SU-DHL-6 (cell line): ENCODE measurements around the gene HSD17B14.
A peak's percentile ranks its signal among the peaks of the same experiment; 100 is the strongest.
"Not testable (repeated sequence)": the region's sequence is repeated elsewhere in the genome, so short reads cannot be mapped to it uniquely, and the experiment has no call there.

Experiments
- H2AFZ ChIP-seq: fragments of 200-600 bp; sonication (generic); 2 replicates; pipeline ENCODE4 v1.6.1; 2014; ENCODE audit warnings: low read depth, mild to moderate bottlenecking, moderate library complexity, mixed read lengths, antibody characterized with exemption, low read length; ENCODE audit not compliant: severe bottlenecking
- H3F3A ChIP-seq: fragments of 200-600 bp; shearing (Covaris generic); 2 replicates; pipeline ENCODE4 v1.6.0; 2016; ENCODE audit warnings: antibody characterized with exemption, mild to moderate bottlenecking; ENCODE audit not compliant: insufficient read depth
- H3K27ac ChIP-seq: fragments of 200-600 bp; sonication (generic); 2 replicates; pipeline ENCODE4 v1.5.1; 2016; ENCODE audit warnings: low read depth, mild to moderate bottlenecking, low read length, moderate library complexity, mixed read lengths
- H3K27me3 ChIP-seq: fragments of 200-600 bp; sonication (generic), shearing (Covaris generic); 2 replicates; pipeline ENCODE4 v1.6.0; 2014; ENCODE audit warnings: mild to moderate bottlenecking, low read length
- H3K36me3 ChIP-seq: fragments of 200-600 bp; sonication (generic); 2 replicates; pipeline ENCODE4 v1.6.1; 2014; ENCODE audit warnings: mild to moderate bottlenecking, low read length, mixed read lengths
- H3K4me2 ChIP-seq: fragments of 300-600, 200-600 bp; shearing (Covaris generic), sonication (generic); 2 replicates; pipeline ENCODE4 v1.6.0; 2014; ENCODE audit warnings: low read length, low read depth, mild to moderate bottlenecking; ENCODE audit not compliant: poor library complexity, severe bottlenecking
- H3K4me3 ChIP-seq: fragments of 200-600 bp; sonication (generic); 2 replicates; pipeline ENCODE4 v1.5.1; 2014; ENCODE audit warnings: antibody characterized with exemption, low read length, mild to moderate bottlenecking, mixed read lengths; ENCODE audit not compliant: insufficient read depth, poor library complexity, severe bottlenecking
- H3K79me2 ChIP-seq: fragments of 200-600 bp; sonication (generic); 2 replicates; pipeline ENCODE4 v1.6.1; 2014; ENCODE audit warnings: mild to moderate bottlenecking, low read length, moderate library complexity; ENCODE audit not compliant: insufficient read depth
- H3K9ac ChIP-seq: fragments of 200-600 bp; sonication (generic); 2 replicates; pipeline ENCODE4 v1.7.0; 2014; ENCODE audit warnings: mild to moderate bottlenecking, low read length
- H3K9me2 ChIP-seq: fragments of 200-600 bp; sonication (generic); replicated peaks from 2 replicates; pipeline ENCODE4 v1.6.1; 2014; ENCODE audit warnings: low read length; ENCODE audit not compliant: insufficient read depth
- H3K9me3 ChIP-seq: fragments of 200-600 bp; sonication (generic); 2 replicates; pipeline ENCODE4 v1.6.1; 2014; ENCODE audit warnings: low read length, mixed read lengths; ENCODE audit not compliant: insufficient read depth
- H4K20me1 ChIP-seq: fragments of 200-600 bp; sonication (generic); 2 replicates; pipeline ENCODE4 v1.6.1; 2014; ENCODE audit warnings: low read depth, mild to moderate bottlenecking, antibody characterized with exemption, low read length, moderate library complexity, mixed read lengths
- EZH2phosphoT487 ChIP-seq: fragments of 200-600 bp; sonication (generic), shearing (Covaris generic); conservative IDR thresholded peaks from 2 replicates; pipeline ENCODE4 v1.6.1; 2018; ENCODE audit warnings: mild to moderate bottlenecking, antibody characterized with exemption, low read length, moderate library complexity, mixed read lengths
- TF ChIP-seq, protein P1 (sequence below): fragments of 200-600 bp; sonication (generic); IDR thresholded peaks from one replicate; pipeline ENCODE4 v1.5.1; 2017; ENCODE audit warnings: antibody characterized with exemption, mild to moderate bottlenecking, low read length, moderate library complexity; ENCODE audit not compliant: insufficient read depth, poor library complexity, severe bottlenecking

HSD17B14 gene

DNA sequence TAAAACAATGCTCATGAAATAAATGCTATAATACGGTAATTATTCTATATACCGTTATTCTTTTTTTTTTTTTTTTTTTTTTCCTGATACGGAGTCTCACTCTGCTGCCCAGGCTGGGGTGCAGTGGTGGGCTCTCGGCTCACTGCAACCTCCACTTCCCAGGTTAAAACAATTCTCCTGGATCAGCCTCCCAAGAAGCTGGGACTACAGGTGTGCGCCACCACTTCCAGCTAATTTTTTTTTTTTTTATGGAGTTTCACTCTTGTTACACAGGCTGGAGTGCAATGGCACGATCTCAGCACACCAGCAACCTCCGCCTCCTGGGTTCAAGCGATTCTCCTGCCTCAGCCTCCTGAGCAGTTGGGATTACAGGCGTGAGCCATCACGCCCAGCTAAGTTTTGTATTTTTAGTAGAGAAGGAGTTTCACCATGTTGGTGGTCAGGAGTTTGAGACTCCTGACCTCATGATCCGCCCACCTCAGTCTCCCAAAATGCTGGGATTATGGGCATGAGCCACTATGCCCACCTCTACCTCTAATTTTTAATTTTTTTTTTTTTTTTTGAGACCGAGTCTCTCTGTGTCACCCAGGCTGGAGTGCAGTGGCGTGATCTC is 42.8 kb upstream of the HSD17B14 start:
- no peak overlapping the region for H2AFZ ChIP-seq
- H3K4me3 ChIP-seq, result no peak overlapping the region
- H3K9ac ChIP-seq, result no peak overlapping the region
- peaks cover 10% of the 10 kb centered on the region; the same call in 1 of the 2 replicates for H3K9me3 ChIP-seq
- H3K4me2 ChIP-seq, result no peak overlapping the region
- TF ChIP-seq EZH2phosphoT487, result no peak
- TF ChIP-seq, protein P1, sequence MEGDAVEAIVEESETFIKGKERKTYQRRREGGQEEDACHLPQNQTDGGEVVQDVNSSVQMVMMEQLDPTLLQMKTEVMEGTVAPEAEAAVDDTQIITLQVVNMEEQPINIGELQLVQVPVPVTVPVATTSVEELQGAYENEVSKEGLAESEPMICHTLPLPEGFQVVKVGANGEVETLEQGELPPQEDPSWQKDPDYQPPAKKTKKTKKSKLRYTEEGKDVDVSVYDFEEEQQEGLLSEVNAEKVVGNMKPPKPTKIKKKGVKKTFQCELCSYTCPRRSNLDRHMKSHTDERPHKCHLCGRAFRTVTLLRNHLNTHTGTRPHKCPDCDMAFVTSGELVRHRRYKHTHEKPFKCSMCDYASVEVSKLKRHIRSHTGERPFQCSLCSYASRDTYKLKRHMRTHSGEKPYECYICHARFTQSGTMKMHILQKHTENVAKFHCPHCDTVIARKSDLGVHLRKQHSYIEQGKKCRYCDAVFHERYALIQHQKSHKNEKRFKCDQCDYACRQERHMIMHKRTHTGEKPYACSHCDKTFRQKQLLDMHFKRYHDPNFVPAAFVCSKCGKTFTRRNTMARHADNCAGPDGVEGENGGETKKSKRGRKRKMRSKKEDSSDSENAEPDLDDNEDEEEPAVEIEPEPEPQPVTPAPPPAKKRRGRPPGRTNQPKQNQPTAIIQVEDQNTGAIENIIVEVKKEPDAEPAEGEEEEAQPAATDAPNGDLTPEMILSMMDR, result no peak
- no peaks in the 10 kb centered on the region for H3K27me3 ChIP-seq
- no peaks in the 10 kb centered on the region for H4K20me1 ChIP-seq
- H3K79me2 ChIP-seq, result peaks cover 6% of the 10 kb centered on the region; the same call in 1 of the 2 replicates
- H3K9me2 ChIP-seq, result no peaks in the 10 kb centered on the region
- H3K36me3 ChIP-seq, result peaks cover 4% of the 10 kb centered on the region; the same call in 1 of the 2 replicates
- peaks cover 70% of the 10 kb centered on the region for H3F3A ChIP-seq
- peak overlapping the region; percentile 97 for H3K27ac ChIP-seq

DNA sequence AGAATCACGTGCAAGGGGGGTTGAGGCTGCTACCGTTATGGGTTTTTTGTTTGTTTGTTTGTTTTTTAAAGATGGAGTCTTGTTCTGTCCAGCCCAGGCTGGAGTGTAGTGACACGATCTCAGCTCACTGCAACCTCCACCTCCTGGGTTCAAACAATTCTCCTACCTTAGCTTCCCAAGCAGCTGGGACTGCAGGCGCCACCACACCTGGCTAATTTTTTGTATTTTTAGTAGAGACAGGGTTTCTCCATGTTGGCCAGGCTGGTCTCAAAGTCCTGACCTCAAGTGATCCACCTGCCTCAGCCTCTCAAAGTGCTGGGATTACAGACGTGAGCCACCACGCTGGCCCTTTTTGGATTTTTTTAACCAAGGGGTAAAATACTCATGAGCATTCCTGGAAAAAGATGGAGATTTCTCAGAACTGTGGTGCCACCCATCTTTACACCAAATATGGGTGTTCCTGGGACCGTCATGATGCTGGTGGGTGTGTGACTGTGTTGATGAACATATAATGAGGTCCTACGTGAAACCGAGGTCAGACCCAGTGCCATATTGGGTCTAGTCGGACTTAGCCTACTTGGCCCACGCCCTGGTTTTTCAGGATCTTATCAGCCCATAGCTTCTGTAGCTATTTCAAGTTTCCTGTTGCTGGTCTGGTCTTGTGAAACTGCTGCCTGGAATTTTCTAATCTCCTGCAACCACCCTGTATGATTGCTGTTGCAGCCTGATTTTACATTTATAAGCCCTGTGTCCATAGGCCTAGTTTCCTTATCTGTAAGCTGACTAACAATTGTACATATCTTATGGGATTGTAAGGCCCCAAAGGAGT is 42.1 kb upstream of the HSD17B14 start:
- no peak overlapping the region for H3K9ac ChIP-seq
- no peaks in the 10 kb centered on the region for H3K27me3 ChIP-seq
- no peaks in the 10 kb centered on the region for H3K9me2 ChIP-seq
- H3K27ac ChIP-seq, result peak overlapping the region; percentile 97
- TF ChIP-seq, protein P1, result no peak
- TF ChIP-seq EZH2phosphoT487, result no peak
- no peak overlapping the region for H3K4me3 ChIP-seq
- H3F3A ChIP-seq, result peaks cover 77% of the 10 kb centered on the region
- no peak overlapping the region for H3K4me2 ChIP-seq
- peaks cover 10% of the 10 kb centered on the region; the same call in 1 of the 2 replicates for H3K9me3 ChIP-seq
- peaks cover 4% of the 10 kb centered on the region; the same call in 1 of the 2 replicates for H3K36me3 ChIP-seq
- H2AFZ ChIP-seq, result no peak overlapping the region
- H4K20me1 ChIP-seq, result no peaks in the 10 kb centered on the region
- H3K79me2 ChIP-seq, result peaks cover 14% of the 10 kb centered on the region

DNA sequence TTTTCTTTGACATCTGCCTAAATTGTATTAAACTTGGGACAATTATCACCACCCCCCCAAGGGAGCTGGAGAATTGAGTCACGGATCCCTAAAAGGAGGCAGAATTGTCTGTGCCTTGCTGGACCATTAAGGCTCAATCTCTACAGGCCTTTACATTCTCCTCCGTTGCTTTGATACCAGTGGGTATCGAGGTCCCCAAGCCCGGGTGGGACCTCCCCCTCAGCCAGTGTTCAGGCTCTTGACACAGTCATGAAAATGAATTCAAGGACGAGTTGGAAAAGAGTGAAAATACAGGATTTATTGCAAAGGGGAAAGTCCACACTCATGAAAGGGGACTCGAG is 41.5 kb upstream of the HSD17B14 start:
- Histone ChIP-seq H3K36me3 (peaks cover 4% of the 10 kb centered on the region; the same call in 1 of the 2 replicates), H4K20me1 (no peaks in the 10 kb centered on the region), H3K9me2 (no peaks in the 10 kb centered on the region), H3K27ac (peak overlapping the region; percentile 97), H3F3A (peaks cover 81% of the 10 kb centered on the region), H3K9ac (no peak overlapping the region), H3K4me3 (no peak overlapping the region), H3K27me3 (no peaks in the 10 kb centered on the region), H3K79me2 (peaks cover 19% of the 10 kb centered on the region), H3K4me2 (no peak overlapping the region), H2AFZ (no peak overlapping the region), H3K9me3 (peaks cover 10% of the 10 kb centered on the region; the same call in 1 of the 2 replicates)
- no peak for TF ChIP-seq EZH2phosphoT487
- TF ChIP-seq, protein P1, result no peak

DNA sequence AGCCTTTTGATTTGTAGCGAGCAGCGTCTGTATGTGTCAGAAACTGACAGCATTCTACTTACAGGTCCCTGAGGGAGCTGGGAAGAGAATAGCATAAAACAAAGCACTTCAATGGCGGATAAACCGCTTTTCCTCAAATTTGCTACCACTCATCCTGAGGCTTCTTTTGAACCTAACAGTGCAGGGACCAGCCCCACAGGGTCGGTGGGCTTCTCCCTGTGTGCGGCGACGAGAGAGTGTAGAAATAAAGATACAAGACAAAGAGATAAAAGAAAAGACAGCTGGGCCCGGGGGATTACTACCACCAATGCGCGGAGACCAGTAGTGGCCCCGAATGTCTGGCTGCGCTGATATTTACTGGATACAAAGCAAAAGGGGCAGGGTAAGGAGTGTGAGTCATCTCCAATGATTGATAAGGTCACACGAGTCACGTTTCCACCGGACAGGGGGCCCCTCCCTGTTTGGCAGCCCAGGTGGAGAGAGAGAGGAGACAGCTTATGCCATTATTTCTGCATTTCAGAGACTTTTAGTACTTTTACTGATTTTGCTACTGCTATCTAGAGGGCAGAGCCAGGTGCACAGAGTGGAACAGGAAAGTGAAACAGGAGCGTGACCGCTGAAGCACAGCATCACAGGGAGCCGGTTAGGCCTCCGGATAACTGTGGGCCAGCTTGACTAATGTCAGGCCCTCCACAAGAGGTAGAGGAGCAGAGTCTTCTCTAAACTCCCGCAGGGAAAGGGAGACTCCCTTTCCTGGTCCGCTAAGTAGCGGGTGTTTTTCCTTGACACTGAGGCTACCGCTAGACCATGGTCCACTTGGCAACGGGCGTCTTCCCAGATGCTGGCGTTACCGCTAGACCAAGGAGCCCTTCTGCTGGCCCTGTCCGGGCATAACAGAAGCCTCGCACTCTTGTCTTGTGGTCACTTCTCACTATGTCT is 40.0 kb upstream of the HSD17B14 start:
- H3K27me3 ChIP-seq, H3K9me3 ChIP-seq, H2AFZ ChIP-seq, H4K20me1 ChIP-seq, H3K36me3 ChIP-seq, H3K9me2 ChIP-seq: not testable (repeated sequence)
- Histone ChIP-seq H3K9ac (peak overlapping the region; percentile 89), H3F3A (peaks cover 76% of the 10 kb centered on the region), H3K27ac (peak overlapping the region; percentile 97), H3K4me3 (peak overlapping the region; percentile 88), H3K79me2 (peaks cover 25% of the 10 kb centered on the region), H3K4me2 (peak overlapping the region; percentile 90)
